ENCODE measurements around the gene UTP3. TPM values are rescaled to one million over a fixed set of nuclear protein-coding genes. Genes with fewer than 3 reads are reported as not detected.

The UTP3 gene
- total and polyA plus RNA-seq, 2 donors (not counting 3 experiments of a cell fraction or from before 2014, with no cell fraction given): 8.7 to 32.8 TPM

DNA sequence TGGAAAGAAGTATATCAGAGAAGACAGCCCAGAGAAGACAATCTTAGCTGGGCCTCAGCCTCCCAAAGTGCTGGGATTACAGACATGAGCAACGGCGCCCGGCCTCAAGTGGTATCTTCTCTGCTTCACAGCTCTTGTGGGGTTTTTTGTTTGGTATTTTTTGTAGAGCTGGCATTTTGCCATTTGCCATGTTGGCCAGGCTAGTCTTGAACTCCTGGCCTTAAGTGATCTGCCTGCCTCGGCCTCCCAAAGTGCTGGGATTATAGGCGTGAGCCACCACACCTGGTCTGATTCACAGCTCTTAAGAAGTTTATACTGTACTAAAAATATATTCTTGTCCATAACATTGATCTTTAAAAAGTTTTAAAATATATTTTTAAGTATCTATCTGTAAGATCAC lies 12.4 kb downstream of the UTP3 start:
- Histone ChIP-seq H3K9me3 (replicated peaks; ENCODE audit: control insufficient read depth, insufficient read depth, low read length) (no peaks in the 10 kb centered on the region), H3K27me3 (ENCODE audit: control insufficient read depth in 2 of 2, insufficient read depth in 2 of 2, low read length in 2 of 2) (no peaks in the 10 kb centered on the region), H3K27ac (ENCODE audit: insufficient read depth, low read depth, low read length) (no peak overlapping the region), H3K36me3 (ENCODE audit: control insufficient read depth in 2 of 2, extremely low read depth in 1 of 2, insufficient read depth in 2 of 2, low read length in 2 of 2) (no peaks in the 10 kb centered on the region), H3K4me1 (ENCODE audit: control insufficient read depth, extremely low read depth, insufficient read depth, low read length) (peaks cover 9% of the 10 kb centered on the region), H3K9me1 (replicated peaks; ENCODE audit: control insufficient read depth, extremely low read depth, insufficient read depth, low read length) (no peaks in the 10 kb centered on the region), H3K9ac (replicated peaks; ENCODE audit: extremely low read depth, insufficient read depth, low read length) (no peak overlapping the region), H3K79me2 (ENCODE audit: control insufficient read depth, insufficient read depth, low read length) (peaks cover 1% of the 10 kb centered on the region), H2AFZ (ENCODE audit: low read depth, low read length) (no peak overlapping the region), H3K4me2 (ENCODE audit: insufficient read depth, low read length) (no peak overlapping the region), H4K20me1 (replicated peaks; ENCODE audit: control insufficient read depth, extremely low read depth, insufficient read depth, low read length) (no peaks in the 10 kb centered on the region), H3K4me3 (replicated peaks in 1 of 3; ENCODE audit: insufficient read depth in 1 of 3, low read depth in 1 of 3, low read length in 3 of 3) (no peak overlapping the region)
- no TSS peak for BruUV-seq (replicated peaks)
- intact Hi-C loops (cut with micrococcal nuclease): no loop called here
- ChIA-PET CTCF (no interaction called here), POLR2A (no interaction called here)
- dilution Hi-C loops (cut with MboI; ENCODE audit: extremely low pct_ligation_motif_present, low sequenced_read_pairs): no loop called here
- DNase-seq (ENCODE audit: low read depth, low spot score) (no peak), FAIRE-seq (no peak)
- no peak for TF ChIP-seq JUN (IDR thresholded peaks at IDR 0.05; ENCODE audit: borderline replicate concordance, insufficient read depth, insufficient read length, low read depth)
- TF ChIP-seq EZH2 (IDR thresholded peaks at IDR 0.05; ENCODE audit: borderline replicate concordance, low read depth, low read length, severe bottlenecking): no peak
- no peak for TF ChIP-seq FOS (IDR thresholded peaks at IDR 0.05; ENCODE audit: borderline replicate concordance, insufficient read depth, low read length)
- no peak for TF ChIP-seq POLR2AphosphoS5 (IDR thresholded peaks at IDR 0.05; ENCODE audit: insufficient read depth, low read depth, low read length)
- no peak for TF ChIP-seq GATA2 (IDR thresholded peaks at IDR 0.05; ENCODE audit: insufficient read depth, insufficient read length, low read depth, low read length)
- TF ChIP-seq, protein P1, sequence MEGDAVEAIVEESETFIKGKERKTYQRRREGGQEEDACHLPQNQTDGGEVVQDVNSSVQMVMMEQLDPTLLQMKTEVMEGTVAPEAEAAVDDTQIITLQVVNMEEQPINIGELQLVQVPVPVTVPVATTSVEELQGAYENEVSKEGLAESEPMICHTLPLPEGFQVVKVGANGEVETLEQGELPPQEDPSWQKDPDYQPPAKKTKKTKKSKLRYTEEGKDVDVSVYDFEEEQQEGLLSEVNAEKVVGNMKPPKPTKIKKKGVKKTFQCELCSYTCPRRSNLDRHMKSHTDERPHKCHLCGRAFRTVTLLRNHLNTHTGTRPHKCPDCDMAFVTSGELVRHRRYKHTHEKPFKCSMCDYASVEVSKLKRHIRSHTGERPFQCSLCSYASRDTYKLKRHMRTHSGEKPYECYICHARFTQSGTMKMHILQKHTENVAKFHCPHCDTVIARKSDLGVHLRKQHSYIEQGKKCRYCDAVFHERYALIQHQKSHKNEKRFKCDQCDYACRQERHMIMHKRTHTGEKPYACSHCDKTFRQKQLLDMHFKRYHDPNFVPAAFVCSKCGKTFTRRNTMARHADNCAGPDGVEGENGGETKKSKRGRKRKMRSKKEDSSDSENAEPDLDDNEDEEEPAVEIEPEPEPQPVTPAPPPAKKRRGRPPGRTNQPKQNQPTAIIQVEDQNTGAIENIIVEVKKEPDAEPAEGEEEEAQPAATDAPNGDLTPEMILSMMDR (IDR thresholded peaks at IDR 0.05; ENCODE audit: extremely low read depth in 1 of 2, insufficient read depth in 1 of 2, low read depth in 1 of 2, low read length in 2 of 2): no peak
- TF ChIP-seq MYC (IDR thresholded peaks at IDR 0.05; ENCODE audit: low read depth, low read length): no peak
- TF ChIP-seq MAX (IDR thresholded peaks at IDR 0.05; ENCODE audit: insufficient read depth, insufficient read length): no peak
- TF ChIP-seq POLR2A (IDR thresholded peaks at IDR 0.05; ENCODE audit: low read depth, low read length): no peak

All from endothelial cell of umbilical vein (primary cell).